OCI-LY1 (cell line): Measurements from ENCODE around the gene RDH5.

ENCODE experiments used
- H2AFZ ChIP-seq: fragments of 200-600 bp; sonication (generic), shearing (Covaris generic); 2 replicates; pipeline ENCODE4 v1.6.0; 2014; ENCODE audit warnings: antibody characterized with exemption, mild to moderate bottlenecking, low read length
- H3F3A ChIP-seq: fragments of 200-600 bp; sonication (generic), shearing (Covaris generic); 2 replicates; pipeline ENCODE4 v1.6.0; 2014; ENCODE audit warnings: mild to moderate bottlenecking, antibody characterized with exemption, low read length, moderate library complexity; ENCODE audit not compliant: insufficient read depth
- H3K27ac ChIP-seq: fragments of 200-600 bp; sonication (generic); 2 replicates; pipeline ENCODE4 v1.5.1; 2014; ENCODE audit warnings: low read length, mixed run types, mild to moderate bottlenecking, low read depth; ENCODE audit not compliant: poor library complexity, severe bottlenecking
- H3K27me3 ChIP-seq: fragments of 200-600 bp; sonication (generic); 2 replicates; pipeline ENCODE4 v1.6.0; 2014; ENCODE audit warnings: antibody characterized with exemption, mild to moderate bottlenecking, low read length, moderate library complexity; ENCODE audit not compliant: insufficient read depth
- H3K36me3 ChIP-seq: fragments of 200-600 bp; sonication (generic); 2 replicates; pipeline ENCODE4 v1.6.1; 2014; ENCODE audit warnings: mild to moderate bottlenecking, antibody characterized with exemption, low read length, moderate library complexity, mixed read lengths; ENCODE audit not compliant: insufficient read depth
- H3K4me1 ChIP-seq: fragments of 200-600 bp; sonication (generic); 2 replicates; pipeline ENCODE4 v1.5.1; 2014; ENCODE audit warnings: mild to moderate bottlenecking, low read length, moderate library complexity; ENCODE audit not compliant: insufficient read depth, severe bottlenecking
- H3K4me2 ChIP-seq: fragments of 200-600 bp; sonication (generic), shearing (Covaris generic); 2 replicates; pipeline ENCODE4 v1.6.1; 2014; ENCODE audit warnings: low read length
- H3K4me3 ChIP-seq: fragments of 200-600 bp; sonication (generic); 2 replicates; pipeline ENCODE4 v1.5.1; 2014; ENCODE audit warnings: low read length, low read depth, mild to moderate bottlenecking, mixed read lengths; ENCODE audit not compliant: poor library complexity, severe bottlenecking
- H3K79me2 ChIP-seq: fragments of 200-600 bp; shearing (Covaris generic); 2 replicates; pipeline ENCODE4 v1.6.1; 2016; ENCODE audit warnings: mixed run types, low read length, mixed read lengths; ENCODE audit not compliant: insufficient read depth
- H3K9ac ChIP-seq: fragments of 200-600 bp; sonication (generic), shearing (Covaris generic); 2 replicates; pipeline ENCODE4 v1.6.1; 2014; ENCODE audit warnings: mild to moderate bottlenecking, low read length, mixed read lengths
- H3K9me2 ChIP-seq: fragments of 200-600 bp; sonication (generic), shearing (Covaris generic); 2 replicates; pipeline ENCODE4 v1.6.1; 2014; ENCODE audit warnings: low read depth, mild to moderate bottlenecking, low read length, mixed read lengths
- H3K9me3 ChIP-seq: fragments of 200-600 bp; shearing (Covaris generic); 2 replicates; pipeline ENCODE4 v1.6.1; 2014; ENCODE audit warnings: low read length, mixed read lengths
- H4K20me1 ChIP-seq: fragments of 200-600 bp; sonication (generic), shearing (Covaris generic); 2 replicates; pipeline ENCODE4 v1.6.0; 2016; ENCODE audit warnings: mild to moderate bottlenecking, low read length; ENCODE audit not compliant: insufficient read depth
- CTCF ChIP-seq: fragments of 200-600 bp; sonication (generic), shearing (Covaris generic); IDR thresholded peaks from 2 replicates; pipeline ENCODE4 v1.5.1; 2017; ENCODE audit warnings: mild to moderate bottlenecking, antibody characterized with exemption, low read length, moderate library complexity, mixed read lengths
- EZH2 ChIP-seq: fragments of 200-600 bp; sonication (generic), shearing (Covaris generic); IDR thresholded peaks from 2 replicates; pipeline ENCODE4 v1.8.0; 2017; ENCODE audit warnings: borderline replicate concordance, mixed run types, mild to moderate bottlenecking, antibody characterized with exemption, low read length, moderate library complexity, mixed read lengths

The RDH5 gene

DNA sequence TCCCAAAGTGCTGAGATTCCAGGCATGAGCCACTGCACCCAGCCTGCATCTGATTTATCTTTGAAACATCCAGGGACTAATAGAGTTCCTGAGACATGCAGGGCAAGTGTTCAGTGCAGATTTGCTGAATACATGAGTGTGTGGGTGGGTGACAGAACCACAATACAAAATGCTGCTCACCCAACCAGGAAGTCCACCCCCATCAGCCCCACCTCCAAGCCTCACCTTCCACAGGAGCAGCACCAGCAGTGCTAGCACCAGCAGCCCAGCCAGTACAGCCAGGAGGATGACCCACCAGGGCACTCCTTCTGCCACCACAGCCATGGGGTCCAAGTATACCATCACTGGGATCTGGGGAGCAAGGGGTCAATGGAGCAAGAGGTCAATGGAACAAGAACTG is 32.4 kb upstream of the RDH5 start:
- H3K4me3 ChIP-seq: no peak overlapping the region
- no peaks in the 10 kb centered on the region for H3K9me2 ChIP-seq
- H3K9ac ChIP-seq: no peak overlapping the region
- H2AFZ ChIP-seq: no peak overlapping the region
- H3K79me2 ChIP-seq: no peaks in the 10 kb centered on the region
- H3K4me1 ChIP-seq: no peaks in the 10 kb centered on the region
- TF ChIP-seq EZH2 (no peak), CTCF (no peak)
- H3K27ac ChIP-seq: no peak overlapping the region
- H3K4me2 ChIP-seq: no peak overlapping the region
- no peaks in the 10 kb centered on the region for H3F3A ChIP-seq
- H3K27me3 ChIP-seq: peaks cover 20% of the 10 kb centered on the region; the same call in 1 of the 2 replicates
- H3K9me3 ChIP-seq: no peaks in the 10 kb centered on the region
- H3K36me3 ChIP-seq: no peaks in the 10 kb centered on the region
- H4K20me1 ChIP-seq: no peaks in the 10 kb centered on the region

DNA sequence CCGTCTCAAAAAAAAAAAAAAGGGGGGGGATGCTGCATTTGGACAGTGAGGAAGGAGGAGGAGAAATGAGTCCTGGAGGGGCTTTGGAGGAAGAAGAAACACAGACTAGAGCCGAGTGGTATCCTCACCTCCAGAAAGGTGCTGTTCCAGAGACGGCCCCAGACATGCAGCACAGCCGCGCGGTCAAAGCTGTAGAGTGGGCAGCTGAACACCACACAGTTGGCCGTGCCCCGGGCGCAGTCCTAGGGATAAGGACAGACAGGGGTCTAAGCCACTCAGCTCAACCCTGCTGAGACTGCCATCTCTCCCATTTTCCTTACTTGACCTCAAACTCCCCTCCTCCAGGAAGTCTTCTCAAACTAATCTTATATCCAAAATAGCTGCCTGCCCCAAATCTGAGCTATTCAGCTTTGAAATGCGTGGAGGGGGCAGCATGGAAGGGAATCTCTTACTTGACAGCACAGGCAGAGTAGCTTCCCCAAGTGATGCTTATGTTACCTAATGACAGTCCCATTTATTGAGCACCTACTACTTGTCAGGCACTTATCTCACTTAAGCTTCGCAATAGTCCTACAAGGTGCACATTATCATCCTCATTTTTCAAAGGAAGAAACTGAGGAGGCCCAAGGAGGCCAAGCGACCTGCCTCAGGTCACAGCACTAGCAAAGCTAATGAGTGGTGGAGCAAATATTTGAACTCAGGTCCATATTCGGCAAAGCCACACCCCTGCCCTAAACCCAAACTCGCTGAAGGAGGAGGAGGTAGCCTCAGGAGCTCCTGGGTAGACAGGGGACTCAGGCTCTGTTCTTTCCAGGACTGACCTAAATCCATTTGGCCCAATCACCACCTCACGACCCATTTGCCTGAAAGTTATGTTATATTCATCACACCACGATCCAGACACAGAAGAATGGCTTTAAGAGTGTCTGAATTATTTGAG is 31.2 kb upstream of the RDH5 start:
- Histone ChIP-seq H3K27ac (no peak overlapping the region), H3K4me1 (no peaks in the 10 kb centered on the region), H3F3A (no peaks in the 10 kb centered on the region), H3K4me2 (no peak overlapping the region), H2AFZ (no peak overlapping the region), H3K4me3 (no peak overlapping the region), H4K20me1 (no peaks in the 10 kb centered on the region), H3K9me2 (no peaks in the 10 kb centered on the region), H3K36me3 (no peaks in the 10 kb centered on the region), H3K9me3 (no peaks in the 10 kb centered on the region), H3K9ac (no peak overlapping the region), H3K27me3 (peaks cover 15% of the 10 kb centered on the region; the same call in 1 of the 2 replicates), H3K79me2 (no peaks in the 10 kb centered on the region)
- TF ChIP-seq CTCF: no peak
- no peak for TF ChIP-seq EZH2

DNA sequence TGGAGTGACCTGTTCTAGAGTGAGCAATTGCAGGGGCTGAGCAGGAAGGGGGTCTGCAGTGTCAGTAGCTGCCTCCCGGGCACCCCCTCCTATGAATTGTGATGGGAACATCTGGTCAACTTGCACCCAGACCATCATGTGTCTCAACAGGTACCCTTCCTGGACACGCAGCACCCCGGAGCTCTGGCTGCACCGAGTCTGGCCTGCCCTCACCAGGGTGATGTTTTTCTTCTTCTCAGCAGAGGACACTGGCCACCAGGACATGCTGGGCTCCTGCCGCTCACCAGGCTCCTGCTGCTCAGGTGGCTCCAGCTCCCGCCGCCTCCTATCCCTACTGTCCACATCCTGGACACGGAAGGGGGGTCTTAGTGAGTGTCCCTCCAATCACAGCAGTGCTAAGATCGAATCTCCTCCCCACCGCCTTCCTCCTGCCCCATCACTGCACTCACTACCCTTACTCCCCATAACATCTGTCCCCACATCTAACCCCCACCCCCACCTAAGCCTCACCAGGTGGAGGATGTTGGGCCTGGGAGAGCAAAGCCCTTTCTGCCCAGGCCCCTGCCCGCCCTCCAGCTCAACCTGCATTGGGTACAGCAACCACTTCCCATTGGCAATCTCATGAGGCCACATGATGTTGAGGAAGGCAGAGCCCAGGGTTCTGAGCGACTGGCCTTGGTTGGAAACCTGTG is 27.4 kb upstream of the RDH5 start:
- H2AFZ ChIP-seq: no peak overlapping the region
- no peak for TF ChIP-seq CTCF

More for the DNA sequence above, 27.4 kb upstream of the RDH5 start:
- Histone ChIP-seq H3F3A (no peaks in the 10 kb centered on the region), H3K4me3 (no peak overlapping the region), H3K4me1 (no peaks in the 10 kb centered on the region), H3K36me3 (no peaks in the 10 kb centered on the region), H3K9me3 (no peaks in the 10 kb centered on the region), H3K9ac (no peak overlapping the region), H3K27me3 (peaks cover 11% of the 10 kb centered on the region; the same call in 1 of the 2 replicates), H4K20me1 (no peaks in the 10 kb centered on the region), H3K9me2 (no peaks in the 10 kb centered on the region), H3K27ac (no peak overlapping the region), H3K4me2 (no peak overlapping the region), H3K79me2 (no peaks in the 10 kb centered on the region)
